ENCODE measurements around the gene SLC27A1.

SLC27A1 gene

GRCh38 chr19:17554968-17555479, 84.7 kb downstream of the SLC27A1 start:
- intact Hi-C loops (cut with micrococcal nuclease) = loop anchor here (1.0 kb wide), 1 partner anchor 43 kb away; no protein-coding TSS in a partner anchor
- H3K4me3 Mint-ChIP-seq = peak overlapping the region; percentile 90
- peak overlapping the region; percentile 93 for H3K27ac Mint-ChIP-seq
- peaks cover 39% of the 10 kb centered on the region for H3K36me3 Mint-ChIP-seq (ENCODE audit: low read depth)
- no peaks in the 10 kb centered on the region for H3K9me3 Mint-ChIP-seq
- no peaks in the 10 kb centered on the region for H3K27me3 Mint-ChIP-seq
- peaks cover 34% of the 10 kb centered on the region for H3K4me1 Mint-ChIP-seq (ENCODE audit: low read depth)

GRCh38 chr19:17555480-17555928, 85.2 kb downstream of the SLC27A1 start, which contains the start of gene COLGALT1:
Gene COLGALT1, plus strand, starts transcription at chr19:17555649. Its CDS starts 65 bp downstream, at chr19:17555714.
- peak within 1 kb of the TSS; percentile 90 for H3K4me3 Mint-ChIP-seq
- H3K27me3 Mint-ChIP-seq = no peaks in the 10 kb centered on the region
- peaks cover 44% of the 10 kb centered on the region for H3K36me3 Mint-ChIP-seq (ENCODE audit: low read depth)
- no peaks in the 10 kb centered on the region for H3K9me3 Mint-ChIP-seq
- intact Hi-C loops (cut with micrococcal nuclease) = loop anchor here (1.0 kb wide), 1 partner anchor 43 kb away; no protein-coding TSS in a partner anchor
- H3K27ac Mint-ChIP-seq = peak within 1 kb of the TSS; percentile 93
- peaks cover 38% of the 10 kb centered on the region for H3K4me1 Mint-ChIP-seq (ENCODE audit: low read depth)
